ENCODE data around the gene CDH20.

The CDH20 gene

GRCh38 chr18:61326407-61326806 lies 6.8 kb upstream of the CDH20 start:
- H3K9me3 ChIP-seq (replicated peaks; ENCODE audit: low read length): no peaks in the 10 kb centered on the region

GRCh38 chr18:61329398-61329797 lies 3.8 kb upstream of the CDH20 start:
- Histone ChIP-seq H3K9ac (ENCODE audit: low read depth, low read length) (no peak overlapping the region), H3K27me3 (ENCODE audit: control insufficient read depth, insufficient read depth, low read length) (peaks cover 24% of the 10 kb centered on the region), H3K4me2 (ENCODE audit: low read length) (no peak overlapping the region), H3K9me3 (replicated peaks; ENCODE audit: low read length) (no peaks in the 10 kb centered on the region), H3K36me3 (ENCODE audit: insufficient read depth, low read length) (no peaks in the 10 kb centered on the region), H3K4me3 (ENCODE audit: low read length) (no peak overlapping the region), H3K4me1 (ENCODE audit: control insufficient read depth, insufficient read depth, low read length) (no peaks in the 10 kb centered on the region)

More at GRCh38 chr18:61326407-61326806, 6.8 kb upstream of the CDH20 start:
- Histone ChIP-seq H3K4me1 (ENCODE audit: control insufficient read depth, insufficient read depth, low read length) (no peaks in the 10 kb centered on the region), H3K4me3 (ENCODE audit: low read length) (no peak overlapping the region), H3K36me3 (ENCODE audit: insufficient read depth, low read length) (no peaks in the 10 kb centered on the region), H3K27me3 (ENCODE audit: control insufficient read depth, insufficient read depth, low read length) (peaks cover 8% of the 10 kb centered on the region), H3K9ac (ENCODE audit: low read depth, low read length) (no peak overlapping the region), H3K4me2 (ENCODE audit: low read length) (no peak overlapping the region)

DNA sequence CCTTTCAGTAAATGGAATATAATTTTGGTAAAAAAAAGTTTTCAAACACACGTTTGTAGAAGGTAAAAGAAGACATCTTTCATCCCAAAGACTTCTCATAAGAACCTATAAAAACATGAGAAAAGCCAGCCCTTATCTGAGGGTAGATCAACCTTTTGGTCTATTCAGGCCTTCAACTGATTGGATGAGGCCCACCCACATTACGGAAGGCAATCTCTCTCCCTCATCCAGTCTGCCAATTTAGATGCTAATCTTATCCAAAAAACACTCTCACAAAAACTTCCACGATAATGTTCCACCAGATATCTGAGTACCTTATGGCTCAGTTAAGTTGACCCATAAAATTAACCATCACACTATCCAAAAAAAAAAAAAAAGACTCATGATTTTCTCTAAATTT lies 2.2 kb upstream of the CDH20 start:
- H3K9me3 ChIP-seq (replicated peaks; ENCODE audit: low read length): no peaks in the 10 kb centered on the region
- H3K4me2 ChIP-seq (ENCODE audit: low read length): no peak overlapping the region
- peaks cover 40% of the 10 kb centered on the region for H3K27me3 ChIP-seq (ENCODE audit: control insufficient read depth, insufficient read depth, low read length)

DNA sequence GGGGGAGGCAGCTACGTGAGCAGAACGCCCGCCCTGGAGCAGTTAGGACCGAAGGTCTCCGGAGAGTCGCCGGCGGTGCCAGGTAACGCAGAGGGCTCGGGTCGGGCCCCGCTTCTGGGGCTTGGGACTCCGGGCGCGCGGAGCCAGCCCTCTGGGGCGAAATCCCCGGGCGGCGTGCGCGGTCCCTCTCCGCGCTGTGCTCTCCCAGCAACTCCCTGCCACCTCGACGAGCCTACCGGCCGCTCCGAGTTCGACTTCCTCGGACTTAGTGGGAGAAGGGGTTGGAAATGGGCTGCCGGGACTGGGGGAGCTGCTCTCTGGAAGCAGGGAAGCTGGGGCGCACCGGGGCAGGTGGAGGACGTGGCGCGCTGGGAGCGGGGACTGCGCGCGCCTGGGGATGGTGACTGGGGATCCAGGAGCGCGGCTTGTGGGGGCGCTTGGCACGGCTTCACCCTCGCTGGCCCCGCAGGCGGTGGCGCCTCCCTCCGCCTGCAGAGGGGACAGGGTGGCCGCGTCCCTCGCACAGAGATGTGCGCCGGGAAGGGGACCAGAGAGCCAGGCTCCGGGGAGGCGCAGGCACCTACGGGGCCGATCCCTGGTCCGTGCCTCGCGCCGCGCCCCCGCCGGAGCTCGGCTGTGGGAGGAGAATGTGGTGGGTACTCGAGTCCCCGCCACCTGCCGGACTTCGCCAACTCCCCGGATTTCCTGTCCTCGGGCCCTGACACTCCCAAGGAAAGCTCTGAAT lies 688 bp downstream of the CDH20 start:
- peak overlapping the region; percentile 62 for H3K4me3 ChIP-seq (ENCODE audit: low read length)
- H3K36me3 ChIP-seq (ENCODE audit: insufficient read depth, low read length): no peaks in the 10 kb centered on the region
- no peak overlapping the region for H3K9ac ChIP-seq (ENCODE audit: low read depth, low read length)
- peaks cover 11% of the 10 kb centered on the region for H3K4me1 ChIP-seq (ENCODE audit: control insufficient read depth, insufficient read depth, low read length)
- H3K27me3 ChIP-seq (ENCODE audit: control insufficient read depth, insufficient read depth, low read length): peaks cover 40% of the 10 kb centered on the region
- H3K4me2 ChIP-seq (ENCODE audit: low read length): peak overlapping the region; percentile 23
- H3K9me3 ChIP-seq (replicated peaks; ENCODE audit: low read length): no peaks in the 10 kb centered on the region

More for the DNA sequence above, 2.2 kb upstream of the CDH20 start:
- H3K4me3 ChIP-seq (ENCODE audit: low read length): no peak overlapping the region
- peaks cover 10% of the 10 kb centered on the region for H3K4me1 ChIP-seq (ENCODE audit: control insufficient read depth, insufficient read depth, low read length)
- H3K36me3 ChIP-seq (ENCODE audit: insufficient read depth, low read length): no peaks in the 10 kb centered on the region
- H3K9ac ChIP-seq (ENCODE audit: low read depth, low read length): no peak overlapping the region

DNA sequence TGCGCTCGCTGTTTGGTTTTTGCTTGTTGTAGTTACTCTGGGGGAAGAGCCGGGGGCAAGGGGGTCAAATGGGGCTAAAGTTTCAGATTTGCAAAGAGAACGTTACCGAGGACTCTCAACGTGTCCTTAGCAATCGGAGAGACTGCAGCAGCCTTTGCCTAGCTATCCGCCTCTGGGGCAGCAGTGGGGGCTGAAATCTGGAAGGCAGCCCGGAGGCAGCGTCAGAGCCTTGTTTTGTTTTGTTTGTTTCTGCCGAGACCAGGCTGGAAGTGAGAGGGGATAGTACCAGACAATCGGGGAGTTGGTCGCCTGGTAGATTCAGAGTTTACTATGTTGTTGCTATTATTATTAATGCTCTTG lies 1.2 kb downstream of the CDH20 start:
- no peaks in the 10 kb centered on the region for H3K36me3 ChIP-seq (ENCODE audit: insufficient read depth, low read length)
- no peaks in the 10 kb centered on the region for H3K9me3 ChIP-seq (replicated peaks; ENCODE audit: low read length)
- peaks cover 40% of the 10 kb centered on the region for H3K27me3 ChIP-seq (ENCODE audit: control insufficient read depth, insufficient read depth, low read length)
- H3K4me1 ChIP-seq (ENCODE audit: control insufficient read depth, insufficient read depth, low read length): peaks cover 11% of the 10 kb centered on the region
- H3K9ac ChIP-seq (ENCODE audit: low read depth, low read length): no peak overlapping the region
- peak overlapping the region; percentile 23 for H3K4me2 ChIP-seq (ENCODE audit: low read length)
- H3K4me3 ChIP-seq (ENCODE audit: low read length): peak overlapping the region; percentile 62

DNA sequence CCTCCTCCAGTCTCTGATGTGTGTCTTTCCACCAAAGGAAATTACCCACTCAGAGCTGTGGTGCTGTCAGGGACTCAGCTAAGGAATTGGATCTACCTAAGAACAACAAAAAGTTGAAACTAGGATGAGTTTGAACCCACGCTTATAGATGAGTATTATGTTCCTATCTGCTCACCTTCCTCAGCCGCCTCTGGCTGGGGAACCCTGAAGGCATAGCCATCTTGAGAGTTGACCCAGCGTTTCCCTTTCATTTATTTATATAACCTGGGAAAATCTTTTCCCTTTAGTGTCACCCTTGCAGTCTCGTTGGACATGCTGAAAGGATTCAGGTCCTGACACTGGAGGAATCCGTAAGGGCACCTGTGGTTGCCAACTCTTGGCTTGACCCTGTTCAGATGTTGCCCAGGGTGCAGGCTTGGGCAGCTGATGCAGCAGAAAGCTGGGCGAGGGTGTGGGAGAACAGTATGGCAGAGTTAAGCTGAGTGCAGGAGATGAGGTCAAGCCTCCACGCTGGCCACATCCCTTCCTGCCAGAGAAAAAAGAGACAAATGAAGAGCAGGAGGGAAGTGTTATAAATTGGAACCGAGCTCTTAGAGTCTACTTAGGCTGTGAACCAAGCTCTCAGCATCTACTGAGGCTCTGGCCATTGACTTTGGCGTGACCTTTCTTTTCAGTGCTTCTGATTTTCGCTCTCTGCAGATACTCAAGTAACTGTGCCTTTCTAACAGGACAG lies 1.9 kb downstream of the CDH20 start:
- no peaks in the 10 kb centered on the region for H3K9me3 ChIP-seq (replicated peaks; ENCODE audit: low read length)
- H3K36me3 ChIP-seq (ENCODE audit: insufficient read depth, low read length): no peaks in the 10 kb centered on the region
- no peak overlapping the region for H3K9ac ChIP-seq (ENCODE audit: low read depth, low read length)
- no peak overlapping the region for H3K4me2 ChIP-seq (ENCODE audit: low read length)
- peaks cover 40% of the 10 kb centered on the region for H3K27me3 ChIP-seq (ENCODE audit: control insufficient read depth, insufficient read depth, low read length)
- no peak overlapping the region for H3K4me3 ChIP-seq (ENCODE audit: low read length)
- H3K4me1 ChIP-seq (ENCODE audit: control insufficient read depth, insufficient read depth, low read length): peaks cover 11% of the 10 kb centered on the region

GRCh38 chr18:61335684-61336555 lies 2.7 kb downstream of the CDH20 start:
- H3K4me1 ChIP-seq (ENCODE audit: control insufficient read depth, insufficient read depth, low read length): peaks cover 11% of the 10 kb centered on the region
- H3K9ac ChIP-seq (ENCODE audit: low read depth, low read length): no peak overlapping the region
- H3K9me3 ChIP-seq (replicated peaks; ENCODE audit: low read length): no peaks in the 10 kb centered on the region
- H3K4me3 ChIP-seq (ENCODE audit: low read length): peak overlapping the region; percentile 39
- peaks cover 40% of the 10 kb centered on the region for H3K27me3 ChIP-seq (ENCODE audit: control insufficient read depth, insufficient read depth, low read length)
- H3K4me2 ChIP-seq (ENCODE audit: low read length): no peak overlapping the region
- H3K36me3 ChIP-seq (ENCODE audit: insufficient read depth, low read length): no peaks in the 10 kb centered on the region

- Histone ChIP-seq H3K4me2 (ENCODE audit: low read length) (no peak overlapping the region), H3K27me3 (ENCODE audit: control insufficient read depth, insufficient read depth, low read length) (peaks cover 40% of the 10 kb centered on the region), H3K4me3 (ENCODE audit: low read length) (no peak overlapping the region), H3K9ac (ENCODE audit: low read depth, low read length) (no peak overlapping the region), H3K4me1 (ENCODE audit: control insufficient read depth, insufficient read depth, low read length) (peaks cover 11% of the 10 kb centered on the region), H3K36me3 (ENCODE audit: insufficient read depth, low read length) (no peaks in the 10 kb centered on the region), H3K9me3 (replicated peaks; ENCODE audit: low read length) (no peaks in the 10 kb centered on the region)
Observed at GRCh38 chr18:61336766-61337165, 3.5 kb downstream of the CDH20 start.

GRCh38 chr18:61337527-61337926 lies 4.3 kb downstream of the CDH20 start:
- peaks cover 35% of the 10 kb centered on the region for H3K27me3 ChIP-seq (ENCODE audit: control insufficient read depth, insufficient read depth, low read length)
- H3K9ac ChIP-seq (ENCODE audit: low read depth, low read length): no peak overlapping the region
- no peaks in the 10 kb centered on the region for H3K36me3 ChIP-seq (ENCODE audit: insufficient read depth, low read length)
- H3K9me3 ChIP-seq (replicated peaks; ENCODE audit: low read length): no peaks in the 10 kb centered on the region
- H3K4me3 ChIP-seq (ENCODE audit: low read length): no peak overlapping the region
- no peak overlapping the region for H3K4me2 ChIP-seq (ENCODE audit: low read length)
- H3K4me1 ChIP-seq (ENCODE audit: control insufficient read depth, insufficient read depth, low read length): peaks cover 11% of the 10 kb centered on the region

DNA sequence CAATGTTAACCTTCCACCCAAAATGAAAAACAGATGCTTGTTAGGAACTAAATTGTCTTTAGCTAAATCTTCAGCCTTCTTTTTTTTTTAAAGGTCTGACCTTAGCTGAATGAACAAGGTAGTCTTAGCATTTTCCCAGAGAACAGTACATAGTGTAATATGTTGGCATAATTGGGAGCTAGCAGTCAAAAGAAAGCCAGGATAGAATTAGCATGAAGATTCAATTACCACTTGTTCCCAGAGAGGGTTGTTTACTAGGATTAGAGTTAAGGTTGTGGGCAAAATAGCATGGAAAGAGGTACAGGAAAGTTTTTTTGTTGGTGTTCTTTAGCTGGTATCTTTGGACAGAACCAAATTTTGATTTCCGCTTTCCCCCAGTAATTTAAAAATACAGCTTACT lies 6.9 kb downstream of the CDH20 start:
- Histone ChIP-seq H3K9ac (ENCODE audit: low read depth, low read length) (no peak overlapping the region), H3K4me1 (ENCODE audit: control insufficient read depth, insufficient read depth, low read length) (peaks cover 10% of the 10 kb centered on the region), H3K36me3 (ENCODE audit: insufficient read depth, low read length) (no peaks in the 10 kb centered on the region), H3K4me3 (ENCODE audit: low read length) (no peak overlapping the region), H3K4me2 (ENCODE audit: low read length) (no peak overlapping the region), H3K27me3 (ENCODE audit: control insufficient read depth, insufficient read depth, low read length) (peaks cover 15% of the 10 kb centered on the region), H3K9me3 (replicated peaks; ENCODE audit: low read length) (no peaks in the 10 kb centered on the region)

DNA sequence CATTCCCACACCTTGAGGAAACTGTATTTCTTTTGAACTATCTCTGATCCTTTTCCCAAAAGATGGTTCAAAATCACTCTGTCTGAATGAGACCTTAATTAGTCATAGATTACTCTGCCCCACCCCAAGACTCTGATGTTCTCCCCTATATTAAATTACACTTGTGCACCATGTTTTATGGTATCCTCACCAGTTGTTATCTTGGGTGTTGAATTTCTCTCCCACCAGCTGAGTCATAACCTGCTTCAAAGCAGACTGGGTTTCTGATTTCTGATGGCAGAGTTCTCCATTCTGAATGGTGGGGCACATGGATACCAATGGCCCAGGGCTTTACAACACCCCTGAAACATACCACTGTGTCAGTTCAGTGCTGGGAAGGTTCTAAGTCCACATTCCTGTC lies 15.0 kb downstream of the CDH20 start:
- Histone ChIP-seq H3K9me3 (replicated peaks; ENCODE audit: low read length) (no peaks in the 10 kb centered on the region), H3K4me3 (ENCODE audit: low read length) (no peak overlapping the region), H3K4me1 (ENCODE audit: control insufficient read depth, insufficient read depth, low read length) (peaks cover 3% of the 10 kb centered on the region), H3K27me3 (ENCODE audit: control insufficient read depth, insufficient read depth, low read length) (no peaks in the 10 kb centered on the region), H3K9ac (ENCODE audit: low read depth, low read length) (no peak overlapping the region), H3K4me2 (ENCODE audit: low read length) (no peak overlapping the region), H3K36me3 (ENCODE audit: insufficient read depth, low read length) (no peaks in the 10 kb centered on the region)
